Measurements from ENCODE around the gene HOXC9. TPM values are rescaled to one million over a fixed set of nuclear protein-coding genes. Genes with fewer than 3 reads are reported as not detected.

The HOXC9 gene
- total RNA-seq, 1 donor from 2014 or later = not detected

DNA sequence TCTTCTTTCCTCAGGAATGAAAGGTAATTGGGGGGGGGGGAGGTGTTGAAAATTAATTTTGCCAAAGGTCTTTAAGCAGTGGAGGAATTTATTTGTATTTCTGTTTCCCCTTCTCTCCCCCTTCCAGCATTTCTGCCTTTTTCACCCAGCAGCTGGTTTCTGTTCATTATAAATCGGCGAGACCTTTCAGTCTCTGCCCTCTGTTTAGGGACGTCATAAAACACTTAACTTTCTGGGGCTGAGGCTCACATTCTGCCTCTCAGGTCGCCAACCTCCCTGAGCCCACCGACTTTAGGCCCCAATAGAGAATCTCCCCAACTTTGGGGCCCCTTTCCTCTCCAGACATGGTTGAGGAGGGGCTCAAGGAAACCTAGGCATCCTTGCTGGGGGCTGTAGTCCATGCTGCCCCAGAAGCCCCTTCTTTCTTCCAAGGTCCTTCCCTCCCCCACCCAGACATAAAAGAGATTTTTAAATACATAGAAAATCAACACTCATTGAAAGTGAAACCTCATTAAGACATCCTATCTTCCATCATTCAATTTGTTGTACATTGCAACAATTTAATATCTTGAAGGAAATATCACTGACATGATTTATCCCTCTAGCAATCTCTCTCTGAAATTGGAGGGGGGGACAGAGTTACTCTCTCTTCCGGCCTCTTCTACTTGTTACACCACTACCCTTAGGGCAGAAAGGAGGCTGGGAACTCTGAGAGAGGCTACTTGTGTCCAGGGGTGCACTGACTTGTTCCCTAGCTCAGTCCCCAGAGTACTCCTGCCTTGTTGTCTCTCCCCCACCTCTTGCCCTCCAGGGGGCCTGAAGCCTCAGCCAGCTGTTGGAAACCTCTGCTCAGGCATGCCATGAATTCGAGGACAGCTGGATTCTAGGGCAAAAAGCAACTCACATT, 25.8 kb downstream of the HOXC9 start:
- Histone ChIP-seq H3K36me3 (no peaks in the 10 kb centered on the region), H3K27me3 (ENCODE audit: low read depth) (peaks cover 100% of the 10 kb centered on the region), H3K4me1 (peaks cover 13% of the 10 kb centered on the region), H3K4me3 (no peak overlapping the region), H3K9me3 (replicated peaks) (no peaks in the 10 kb centered on the region), H3K27ac (replicated peaks) (no peak overlapping the region)
- no peak for TF ChIP-seq CTCF (IDR thresholded peaks at IDR 0.05; ENCODE audit: borderline replicate concordance)
- intact Hi-C loops (cut with micrococcal nuclease) = no loop called here
- no peak for DNase-seq

GRCh38 chr12:54026640-54027441, 26.9 kb downstream of the HOXC9 start:
- intact Hi-C loops (cut with micrococcal nuclease) = no loop called here
- Histone ChIP-seq H3K4me1 (peaks cover 20% of the 10 kb centered on the region), H3K9me3 (replicated peaks) (no peaks in the 10 kb centered on the region), H3K4me3 (no peak overlapping the region), H3K27ac (replicated peaks) (no peak overlapping the region), H3K36me3 (no peaks in the 10 kb centered on the region), H3K27me3 (ENCODE audit: low read depth) (peaks cover 100% of the 10 kb centered on the region)
- no peak for TF ChIP-seq CTCF (IDR thresholded peaks at IDR 0.05; ENCODE audit: borderline replicate concordance)
- DNase-seq = no peak

- no peak for DNase-seq
- Histone ChIP-seq H3K4me1 (peaks cover 20% of the 10 kb centered on the region), H3K4me3 (no peak overlapping the region), H3K27me3 (ENCODE audit: low read depth) (peaks cover 100% of the 10 kb centered on the region), H3K9me3 (replicated peaks) (peaks cover under 1% of the 10 kb centered on the region), H3K27ac (replicated peaks) (no peak overlapping the region), H3K36me3 (no peaks in the 10 kb centered on the region)
- no peak for TF ChIP-seq CTCF (IDR thresholded peaks at IDR 0.05; ENCODE audit: borderline replicate concordance)
- intact Hi-C loops (cut with micrococcal nuclease) = no loop called here
Observed at GRCh38 chr12:54027442-54027786, 27.5 kb downstream of the HOXC9 start.

- Histone ChIP-seq H3K27me3 (ENCODE audit: low read depth) (peaks cover 100% of the 10 kb centered on the region), H3K4me1 (peaks cover 27% of the 10 kb centered on the region), H3K27ac (replicated peaks) (no peak within 1 kb of the TSS), H3K9me3 (replicated peaks) (peaks cover 4% of the 10 kb centered on the region), H3K4me3 (peak within 1 kb of the TSS; percentile 25), H3K36me3 (no peaks in the 10 kb centered on the region)
- intact Hi-C loops (cut with micrococcal nuclease) = no loop called here
- TF ChIP-seq CTCF (IDR thresholded peaks at IDR 0.05; ENCODE audit: borderline replicate concordance) = no peak
- no peak for DNase-seq
Observed at GRCh38 chr12:54028314-54029201, 28.6 kb downstream of the HOXC9 start, which contains the start of gene HOXC6. TSS of gene HOXC6 (plus strand) at chr12:54028440. CDS start at chr12:54028522, 82 bp downstream.
